Stimulated activated CD8-positive, alpha-beta memory T cell treated with anti-CD3 and anti-CD28 coated beads, Interleukin-2, amount 100 ng/mL, for 48 hours (primary cell): Measurements from ENCODE around the gene KLC4.
"Not testable (repeated sequence)": the region's sequence is repeated elsewhere in the genome, so short reads cannot be mapped to it uniquely, and the experiment has no call there.

Experiments used
- DNase-seq, 2 donors: peaks; one replicate each; pipeline ENCODE4 v3.0.0-alpha.2; 2020; ENCODE audit warnings: low read depth in 2 of 2

Gene KLC4

GRCh38 chr6:43093436-43094289 lies 34.2 kb downstream of the KLC4 start:
- DNase-seq: no peak

GRCh38 chr6:43095939-43096338 lies 36.5 kb downstream of the KLC4 start:
- no peak for DNase-seq

- DNase-seq: no peak
Measured at GRCh38 chr6:43096451-43097097, 37.1 kb downstream of the KLC4 start.

- DNase-seq: no peak
Measured at GRCh38 chr6:43097098-43097489, 37.7 kb downstream of the KLC4 start.

GRCh38 chr6:43097502-43097901 lies 38.1 kb downstream of the KLC4 start:
- no peak for DNase-seq

- no peak for DNase-seq
Measured at GRCh38 chr6:43101497-43101896, 42.1 kb downstream of the KLC4 start.

- DNase-seq: no peak
Measured at GRCh38 chr6:43103253-43103876, 43.9 kb downstream of the KLC4 start.

- no peak for DNase-seq
Measured at GRCh38 chr6:43105538-43106222, 46.2 kb downstream of the KLC4 start.

- DNase-seq: no peak
Measured at GRCh38 chr6:43107344-43108062, 48.1 kb downstream of the KLC4 start.

GRCh38 chr6:43113431-43114260 lies 54.2 kb downstream of the KLC4 start:
- DNase-seq: no peak

GRCh38 chr6:43115365-43115764 lies 55.9 kb downstream of the KLC4 start:
- no peak for DNase-seq

GRCh38 chr6:43117466-43117865 lies 58.0 kb downstream of the KLC4 start:
- not testable (repeated sequence) for DNase-seq

GRCh38 chr6:43119482-43119881 lies 60.1 kb downstream of the KLC4 start:
- no peak for DNase-seq

- no peak for DNase-seq
Measured at GRCh38 chr6:43120101-43120763, 60.8 kb downstream of the KLC4 start.

- no peak for DNase-seq
Measured at GRCh38 chr6:43120944-43121913, 61.8 kb downstream of the KLC4 start.

GRCh38 chr6:43122146-43122545 lies 62.7 kb downstream of the KLC4 start:
- DNase-seq: no peak

- DNase-seq: no peak
Measured at GRCh38 chr6:43123461-43124314, 64.3 kb downstream of the KLC4 start.

- no peak for DNase-seq
Measured at GRCh38 chr6:43124481-43124880, 65.0 kb downstream of the KLC4 start.
